Activated CD4-positive, alpha-beta T cell treated with anti-CD3 and anti-CD28 coated beads, Interleukin-2, Interleukin-6, amounts not matched to agents 100 ng/mL and 50 ng/mL, durations not matched to agents 16 hours and 8 hours (primary cell): ENCODE results near the gene RFWD3.

Experiments used
- DNase-seq: peaks from one replicate; pipeline ENCODE4 v3.0.0-alpha.2; 2020

The RFWD3 gene

DNA sequence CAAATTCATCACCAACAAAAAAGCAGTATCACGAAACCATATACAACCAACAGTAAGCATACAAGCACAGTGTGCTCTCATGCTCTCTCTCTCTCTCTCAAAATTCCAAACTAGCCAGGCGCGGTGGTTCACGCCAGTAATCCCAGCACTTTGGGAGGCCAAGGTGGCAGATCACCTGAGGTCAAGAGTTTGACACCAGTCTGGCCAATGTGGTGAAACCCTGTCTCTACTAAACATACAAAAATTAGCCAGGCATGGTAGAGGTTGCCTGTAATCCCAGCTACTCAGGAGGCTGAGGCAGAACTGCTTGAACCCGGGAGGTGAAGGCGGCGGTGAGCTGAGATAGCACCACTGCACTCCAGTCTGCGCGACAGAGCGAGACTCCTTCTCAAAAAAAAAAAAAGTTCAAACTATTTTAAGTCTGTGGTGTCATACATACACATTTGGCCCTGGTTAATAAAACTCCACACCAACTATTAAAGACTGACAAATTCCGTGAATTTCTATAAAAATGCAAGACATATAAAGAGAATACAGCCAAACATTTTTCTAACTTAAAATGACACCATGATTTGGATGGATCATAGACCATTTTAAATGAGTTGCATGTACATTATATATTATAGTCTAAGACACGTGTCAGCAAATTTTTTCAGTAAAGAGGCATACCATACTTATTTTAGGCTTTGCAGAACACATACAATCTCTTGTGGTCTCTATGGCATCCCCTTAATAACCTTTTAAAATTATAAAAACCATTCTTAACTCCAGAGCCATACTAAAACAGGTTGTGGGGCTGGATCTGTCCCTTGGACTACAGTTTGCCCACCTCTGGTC, 90.7 kb downstream of the RFWD3 start:
- DNase-seq, result no peak

DNA sequence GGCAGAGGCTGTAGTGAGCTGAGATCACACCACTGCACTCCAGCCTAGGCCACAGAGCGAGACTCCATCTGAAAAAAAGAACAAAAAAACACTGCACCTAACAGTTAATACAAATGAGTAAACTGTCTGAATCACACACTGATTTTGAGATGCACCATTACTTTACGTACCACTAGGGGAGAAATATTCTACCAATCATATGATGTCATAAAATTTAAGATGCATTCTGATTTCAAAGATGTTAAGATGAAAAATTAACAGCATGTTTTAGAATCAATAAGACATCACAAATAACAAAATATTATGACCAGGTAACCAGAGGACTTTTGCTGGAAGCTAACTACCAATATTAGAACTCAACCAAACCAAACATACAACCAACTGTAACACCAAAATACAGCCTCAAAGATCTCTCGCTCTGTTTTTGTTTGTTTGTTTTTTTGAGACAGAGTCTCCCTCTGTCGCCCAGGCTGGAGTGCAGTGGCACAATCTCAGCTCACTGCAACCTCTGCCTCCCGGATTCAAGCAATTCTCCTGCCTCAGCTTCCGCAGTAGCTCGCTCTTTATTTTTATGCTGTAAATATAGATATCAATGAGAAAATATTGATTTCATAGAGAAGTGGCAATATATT, 91.4 kb downstream of the RFWD3 start:
- DNase-seq, result no peak

- DNase-seq, result no peak
Measured at GRCh38 chr16:74574146-74574545, 92.5 kb downstream of the RFWD3 start.

DNA sequence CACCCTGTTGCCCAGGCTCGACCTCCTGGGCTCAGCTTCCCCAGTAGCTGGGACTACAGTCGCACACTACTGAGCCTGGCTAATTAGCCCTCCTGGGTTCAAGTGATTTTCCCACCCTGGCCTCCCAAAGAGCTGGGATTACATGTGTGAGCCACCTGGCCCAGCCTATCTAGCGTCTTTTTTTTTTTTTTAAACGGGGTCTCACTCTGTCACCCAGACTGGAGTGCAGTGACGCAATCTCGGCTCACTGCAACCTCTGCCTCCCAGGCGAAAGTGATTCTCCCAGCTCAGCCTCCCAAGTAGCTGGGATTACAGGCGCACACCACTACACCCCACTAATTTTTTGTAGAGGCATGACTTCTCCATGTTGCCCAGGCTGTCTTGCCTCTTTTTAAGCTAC, 93.1 kb downstream of the RFWD3 start:
- no peak for DNase-seq
